Activated CD8-positive, alpha-beta memory T cell treated with anti-CD3 and anti-CD28 coated beads for 48 hours (primary cell): ENCODE measurements around the gene PEAR1.

ENCODE experiments used
- DNase-seq, 3 experiments: peaks; one replicate each; pipeline ENCODE4 v3.0.0-alpha.2; 2020; ENCODE audit warnings: low read depth in 2 of 3, low spot score in 2 of 3

PEAR1 gene

DNA sequence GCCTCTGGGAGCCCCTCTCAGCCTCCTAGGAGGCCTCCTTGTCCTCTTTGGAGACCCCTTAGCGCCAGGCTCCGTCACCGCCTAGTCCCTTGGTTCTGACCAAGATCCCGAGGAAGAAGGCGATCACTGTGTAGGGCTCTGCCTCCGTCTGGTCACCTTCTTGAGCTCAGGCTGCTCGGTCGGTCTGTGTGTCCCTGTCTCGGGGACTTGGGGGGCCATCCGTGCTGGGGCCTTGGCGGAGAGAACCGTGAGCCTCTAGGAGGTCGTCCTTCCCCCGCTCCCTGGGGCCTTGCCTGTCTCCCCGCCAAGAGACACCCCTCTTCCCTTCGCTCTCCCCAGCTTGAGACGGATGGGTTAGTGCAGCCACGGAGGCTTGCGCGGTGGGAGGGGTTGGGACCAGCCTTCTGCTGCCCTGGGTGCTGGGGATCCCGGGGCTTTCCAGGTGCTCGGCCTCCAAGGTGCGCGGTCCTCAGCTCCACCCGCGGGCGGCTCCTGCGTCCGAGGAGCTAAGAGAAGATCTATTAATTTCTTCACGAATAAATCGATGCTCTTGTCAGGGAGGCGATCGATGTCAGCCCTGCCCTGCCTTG is 33.9 kb upstream of the PEAR1 start:
- DNase-seq, result no peak

DNA sequence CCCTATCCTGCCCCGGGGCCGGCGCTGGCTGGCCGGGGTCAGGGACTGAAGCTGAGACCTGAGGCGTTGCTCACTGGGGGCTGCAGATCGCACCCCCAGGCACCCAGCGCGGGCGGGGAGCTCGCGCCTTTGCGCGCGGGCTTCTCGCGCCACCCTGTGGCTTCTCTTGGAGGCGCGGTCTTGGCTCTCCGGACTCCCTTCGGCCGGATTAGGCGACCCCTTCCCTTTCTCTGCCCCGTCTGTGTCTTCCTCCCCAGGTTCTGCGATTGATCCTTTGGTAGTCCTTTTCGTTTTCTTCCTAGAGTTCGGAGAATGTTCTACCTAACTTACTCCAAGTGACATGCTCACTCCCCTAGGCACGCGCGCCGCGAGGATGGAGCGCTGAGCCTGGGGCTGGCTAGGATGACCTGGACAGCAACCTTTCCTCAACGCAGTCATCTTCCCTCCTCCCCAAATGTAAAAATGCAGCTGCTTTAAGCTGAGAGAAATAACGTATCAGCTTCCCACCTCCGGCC is 33.3 kb upstream of the PEAR1 start:
- peak in 1 of 3 experiments; percentile 54 for DNase-seq

DNA sequence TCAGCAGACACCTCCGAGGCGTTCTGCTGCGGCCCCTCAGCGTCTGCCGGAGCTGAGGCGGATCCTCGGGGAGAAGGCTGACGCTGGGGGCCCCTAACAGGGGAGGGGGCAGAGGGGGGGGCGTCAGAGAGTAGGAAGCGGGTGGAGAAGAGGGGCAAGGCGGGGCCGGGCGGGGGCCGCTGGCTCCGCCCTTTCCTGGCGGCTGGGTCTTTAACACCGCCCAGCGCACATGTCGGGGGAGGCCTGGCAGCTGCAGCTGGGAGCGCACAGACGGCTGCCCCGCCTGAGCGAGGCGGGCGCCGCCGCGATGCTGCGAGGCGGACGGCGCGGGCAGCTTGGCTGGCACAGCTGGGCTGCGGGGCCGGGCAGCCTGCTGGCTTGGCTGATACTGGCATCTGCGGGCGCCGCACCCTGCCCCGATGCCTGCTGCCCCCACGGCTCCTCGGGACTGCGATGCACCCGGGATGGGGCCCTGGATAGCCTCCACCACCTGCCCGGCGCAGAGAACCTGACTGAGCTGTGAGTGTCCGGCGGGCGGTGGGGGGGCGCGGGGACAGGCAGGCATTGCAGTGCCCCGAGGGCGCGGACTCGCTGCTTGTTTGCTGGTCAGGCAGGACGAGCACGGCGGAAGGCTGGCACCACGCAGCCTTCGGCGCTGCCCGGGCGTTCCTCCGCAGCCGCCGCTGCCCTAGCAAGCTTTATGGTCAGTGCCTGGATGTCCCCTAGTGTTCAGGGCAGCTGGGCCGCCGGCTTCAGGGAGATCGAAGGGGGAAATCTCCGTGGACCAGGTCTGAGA is 32.7 kb upstream of the PEAR1 start, which contains the start of gene NTRK1:
NTRK1 (plus strand) TSS at position 238 of the 796 bp plus-strand sequence; CDS start at position 308, 70 bp downstream.
- DNase-seq, result no peak

DNA sequence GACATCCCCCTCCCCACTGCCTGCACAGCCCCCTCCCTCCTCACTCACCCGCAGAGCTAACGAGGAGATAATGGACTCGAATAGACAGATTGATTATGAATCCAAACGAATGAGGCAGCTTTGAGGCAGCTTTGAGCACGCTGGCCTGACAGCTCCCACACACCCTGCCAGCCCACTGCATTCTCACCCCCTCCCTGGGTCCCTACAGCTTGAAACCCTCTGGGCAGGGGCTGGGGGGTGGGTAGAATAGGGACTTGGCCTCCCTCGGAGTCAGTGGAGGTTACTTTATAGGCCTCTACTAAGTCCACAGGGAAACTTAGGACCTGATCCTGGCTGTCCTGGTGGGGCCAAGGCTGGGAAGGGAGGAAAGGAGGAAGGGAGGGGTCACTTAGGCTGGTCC is 30.9 kb upstream of the PEAR1 start:
- DNase-seq, result no peak

DNA sequence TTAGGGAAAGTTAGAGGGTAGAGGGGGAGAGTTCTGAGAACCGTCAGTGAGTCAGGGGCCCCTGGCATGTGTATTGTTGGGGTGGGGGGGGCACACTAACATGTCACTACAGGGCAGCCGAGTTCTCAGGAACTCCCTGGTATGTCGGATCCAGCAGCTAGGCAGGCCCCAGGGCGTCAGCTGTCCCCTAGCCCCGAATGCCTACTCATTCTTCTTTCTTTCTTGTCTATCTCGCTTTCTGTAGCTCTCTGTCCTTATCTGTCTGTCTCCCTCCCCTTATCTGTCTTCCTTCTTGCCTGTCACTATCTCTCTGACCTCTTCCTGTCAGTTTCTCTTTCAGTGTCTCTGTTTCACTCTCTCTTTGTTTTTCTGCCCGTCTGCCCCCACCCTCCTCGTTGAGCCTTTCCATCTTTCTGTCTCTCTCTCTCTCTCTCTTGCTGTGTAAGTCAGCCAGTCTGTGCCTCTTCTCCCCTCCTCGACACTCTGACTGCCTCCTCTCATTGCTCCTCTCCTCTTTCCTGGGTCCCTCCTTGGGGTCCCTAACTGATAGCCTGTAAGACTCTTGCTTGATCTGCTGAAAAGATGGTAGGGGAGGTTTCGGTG is 30.4 kb upstream of the PEAR1 start:
- no peak for DNase-seq

DNA sequence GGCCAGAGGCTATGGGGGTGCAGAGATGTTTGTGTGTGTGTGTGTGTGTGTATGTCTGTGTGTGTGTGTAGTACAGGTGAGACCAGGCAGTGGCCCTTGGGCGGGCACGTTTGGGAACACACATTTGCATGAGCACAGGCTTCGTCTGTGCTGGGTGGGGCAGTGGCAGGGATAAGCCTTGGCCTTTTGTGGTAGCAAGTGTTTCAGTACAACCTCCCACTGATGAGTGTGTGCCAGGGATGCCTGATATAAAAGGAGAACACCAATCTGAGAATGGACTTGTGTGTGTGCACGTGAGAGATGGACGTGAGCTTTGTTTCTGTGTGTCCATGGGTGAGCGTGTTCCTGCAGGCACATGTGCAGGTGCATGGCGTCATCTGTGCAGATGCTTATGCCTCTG is 29.9 kb upstream of the PEAR1 start:
- DNase-seq, result no peak

DNA sequence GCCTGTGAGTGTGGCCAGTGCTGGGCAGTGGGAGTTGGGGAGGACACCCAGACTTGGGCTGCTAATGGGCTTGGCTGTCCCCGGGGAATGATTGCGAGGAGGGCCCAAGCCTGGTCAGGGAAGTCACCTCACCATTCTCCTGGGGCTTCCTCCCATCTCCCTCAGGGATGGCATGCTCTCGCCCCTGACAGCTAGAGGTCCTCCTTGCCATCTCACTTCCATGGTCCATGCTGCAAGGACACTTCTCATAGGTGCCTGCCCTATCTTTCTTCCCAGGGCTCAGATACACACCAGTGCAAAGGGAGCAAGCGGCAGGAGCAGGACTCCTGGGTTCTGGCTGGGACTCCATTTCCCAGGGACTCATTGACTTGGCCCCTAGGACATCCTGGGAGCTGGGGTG is 28.7 kb upstream of the PEAR1 start:
- no peak for DNase-seq

DNA sequence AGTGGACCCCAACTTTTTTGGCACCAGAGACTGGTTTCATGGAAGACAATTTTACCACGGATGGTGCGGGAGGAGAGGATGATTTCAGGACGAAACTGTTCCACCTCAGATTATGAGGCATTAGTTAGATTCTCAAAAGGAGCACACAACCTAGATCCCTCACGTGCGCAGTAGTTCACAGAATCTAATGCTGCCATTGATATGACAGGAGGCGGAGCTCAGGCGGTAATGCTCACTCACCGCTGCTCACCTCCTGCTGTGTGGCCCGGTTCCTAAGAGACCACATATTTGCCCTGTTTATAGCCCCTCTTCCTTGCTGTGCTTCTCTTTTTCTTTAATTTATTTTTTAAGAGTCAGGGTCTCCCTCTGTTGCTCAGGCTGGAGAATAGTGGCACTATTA is 28.3 kb upstream of the PEAR1 start:
- no peak for DNase-seq

DNA sequence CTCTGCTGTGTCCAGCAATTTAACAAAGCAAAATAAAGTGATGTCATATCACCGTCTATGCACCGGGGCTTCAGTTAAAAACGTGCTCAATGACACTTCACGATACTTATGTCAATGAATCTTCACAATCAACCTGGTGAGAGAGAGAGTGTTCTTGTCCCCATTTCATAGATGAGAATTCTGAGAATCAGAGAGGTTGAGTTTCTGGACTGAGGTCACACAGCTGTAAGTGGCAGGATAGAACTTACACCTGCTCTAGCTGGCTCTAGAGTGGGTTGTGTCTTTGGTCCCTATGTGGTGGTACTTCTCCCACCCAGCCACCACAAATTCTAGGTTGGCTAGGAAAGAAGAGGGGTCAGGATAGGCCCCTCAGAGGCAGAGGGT is 27.7 kb upstream of the PEAR1 start:
- no peak for DNase-seq

DNA sequence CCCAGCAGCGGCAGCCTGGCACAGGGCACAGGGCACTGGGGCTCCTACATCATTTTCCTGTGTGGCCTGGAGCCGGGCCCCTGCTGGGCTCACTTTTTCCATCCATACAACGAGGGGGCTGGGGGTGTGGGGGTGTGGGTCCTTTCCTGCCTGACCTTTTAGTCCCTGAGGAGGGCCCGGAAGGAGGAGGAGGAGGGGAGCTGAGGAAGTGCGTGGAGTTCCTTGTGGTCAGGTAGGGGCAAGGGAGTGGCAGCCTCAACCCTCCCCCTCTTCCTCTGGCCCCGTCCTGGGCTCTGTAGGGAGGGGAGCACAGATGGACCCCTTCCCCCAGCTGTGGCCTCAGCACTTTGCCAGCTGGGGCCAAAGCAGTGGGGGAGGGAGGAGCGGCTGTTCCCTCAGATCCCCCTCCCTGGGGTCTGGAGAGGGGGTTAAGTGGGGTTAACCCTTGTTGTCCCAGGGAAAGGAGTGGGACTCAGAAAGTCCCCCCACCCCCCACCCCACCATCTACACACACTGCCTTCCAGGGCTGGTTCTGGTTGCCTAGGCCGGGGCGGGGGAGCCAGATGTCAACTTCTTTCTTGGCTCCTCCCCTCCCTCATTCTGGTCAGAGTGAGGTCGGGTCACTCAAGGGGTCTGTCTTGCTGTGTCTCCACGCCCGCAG is 27.1 kb upstream of the PEAR1 start:
- DNase-seq, result no peak

DNA sequence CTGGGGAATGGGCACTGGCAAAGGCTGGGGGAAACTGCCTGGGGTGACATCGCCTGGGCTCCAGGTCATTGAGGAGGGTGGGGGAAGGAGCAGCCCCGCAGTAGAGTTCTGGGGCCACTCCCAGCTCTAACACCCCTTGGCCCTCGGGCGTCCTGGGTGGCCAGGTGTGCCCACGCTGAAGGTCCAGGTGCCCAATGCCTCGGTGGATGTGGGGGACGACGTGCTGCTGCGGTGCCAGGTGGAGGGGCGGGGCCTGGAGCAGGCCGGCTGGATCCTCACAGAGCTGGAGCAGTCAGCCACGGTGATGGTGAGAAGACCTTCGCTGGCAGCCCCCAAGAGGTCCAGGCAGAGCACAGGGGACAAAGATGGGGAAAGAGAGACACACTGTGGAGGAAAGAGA is 25.2 kb upstream of the PEAR1 start:
- no peak for DNase-seq

DNA sequence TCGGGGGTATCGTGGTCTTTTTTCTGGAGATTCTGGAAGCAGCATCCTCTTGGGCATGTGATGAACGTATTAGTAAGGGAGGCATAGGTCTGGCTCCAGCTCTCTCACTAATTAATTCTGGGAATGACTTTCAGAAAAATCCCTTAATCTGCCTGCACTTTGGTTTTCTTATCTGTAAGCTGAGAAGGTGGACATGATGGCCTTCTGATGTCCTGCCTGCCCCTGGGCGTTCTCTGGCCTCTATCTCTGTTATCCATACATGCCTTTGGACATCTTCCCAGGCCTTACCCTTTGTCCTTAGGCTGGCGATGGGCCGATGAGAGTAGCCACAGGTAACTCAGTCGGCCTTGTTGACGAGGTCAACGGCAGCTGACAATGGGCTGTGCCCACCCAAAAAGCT is 24.1 kb upstream of the PEAR1 start:
- DNase-seq, result no peak

DNA sequence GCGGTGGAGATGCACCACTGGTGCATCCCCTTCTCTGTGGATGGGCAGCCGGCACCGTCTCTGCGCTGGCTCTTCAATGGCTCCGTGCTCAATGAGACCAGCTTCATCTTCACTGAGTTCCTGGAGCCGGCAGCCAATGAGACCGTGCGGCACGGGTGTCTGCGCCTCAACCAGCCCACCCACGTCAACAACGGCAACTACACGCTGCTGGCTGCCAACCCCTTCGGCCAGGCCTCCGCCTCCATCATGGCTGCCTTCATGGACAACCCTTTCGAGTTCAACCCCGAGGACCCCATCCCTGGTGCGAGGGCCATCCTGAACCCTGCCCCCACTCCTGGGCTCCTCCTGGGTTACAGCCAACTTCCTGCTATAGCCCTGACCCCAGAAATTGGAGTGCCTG is 19.9 kb upstream of the PEAR1 start:
- no peak for DNase-seq

DNA sequence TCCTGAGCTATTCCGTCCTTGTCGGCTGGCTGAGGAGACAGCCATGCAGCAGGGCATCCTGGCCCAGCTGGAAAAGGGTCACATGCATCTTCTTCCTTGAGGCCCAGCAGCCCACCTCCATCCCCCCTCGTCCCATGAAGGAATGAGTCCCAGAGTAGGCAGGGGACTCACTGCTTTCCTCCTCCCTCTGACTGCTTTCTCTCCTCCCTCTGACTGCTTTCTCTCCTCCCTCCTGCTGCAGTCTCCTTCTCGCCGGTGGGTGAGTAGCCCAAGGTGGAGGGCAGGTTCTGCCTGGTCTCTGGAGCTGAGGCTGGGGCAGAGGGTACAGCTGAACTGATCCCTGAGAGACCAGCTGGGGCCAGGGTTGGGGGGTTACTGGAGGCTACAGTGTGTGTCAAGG is 19.4 kb upstream of the PEAR1 start:
- DNase-seq, result no peak

DNA sequence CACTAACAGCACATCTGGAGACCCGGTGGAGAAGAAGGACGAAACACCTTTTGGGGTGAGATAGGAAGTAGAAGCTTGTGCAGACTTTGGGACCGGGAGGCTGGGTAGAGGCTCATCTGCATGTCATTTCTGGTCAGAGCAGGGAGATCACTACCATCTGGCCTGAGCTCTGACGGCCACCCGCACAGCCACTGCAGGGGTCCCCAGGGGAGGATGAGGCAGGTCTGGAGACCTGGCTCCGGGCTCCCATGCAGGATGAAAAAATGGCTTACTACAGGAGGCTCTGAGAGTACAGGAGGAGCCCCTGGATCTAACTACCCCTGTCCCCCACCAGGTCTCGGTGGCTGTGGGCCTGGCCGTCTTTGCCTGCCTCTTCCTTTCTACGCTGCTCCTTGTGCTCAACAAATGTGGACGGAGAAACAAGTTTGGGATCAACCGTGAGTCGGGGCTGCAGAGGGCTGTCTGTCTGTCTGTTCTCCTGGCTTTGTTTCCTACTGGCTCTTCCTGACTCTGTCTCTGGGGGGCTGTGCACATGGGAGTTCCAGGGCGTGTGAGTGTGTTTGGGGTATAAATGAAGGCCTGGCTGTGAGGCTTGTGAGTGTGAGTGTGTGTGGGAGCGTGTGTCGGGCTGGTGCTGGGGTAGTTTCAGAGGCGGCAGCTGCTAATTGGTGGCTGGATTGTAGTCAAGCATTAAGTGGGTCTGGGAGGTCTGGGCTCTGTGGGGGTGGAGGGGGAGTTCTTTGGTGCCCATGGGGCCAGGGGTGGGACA is 18.8 kb upstream of the PEAR1 start:
- no peak for DNase-seq

DNA sequence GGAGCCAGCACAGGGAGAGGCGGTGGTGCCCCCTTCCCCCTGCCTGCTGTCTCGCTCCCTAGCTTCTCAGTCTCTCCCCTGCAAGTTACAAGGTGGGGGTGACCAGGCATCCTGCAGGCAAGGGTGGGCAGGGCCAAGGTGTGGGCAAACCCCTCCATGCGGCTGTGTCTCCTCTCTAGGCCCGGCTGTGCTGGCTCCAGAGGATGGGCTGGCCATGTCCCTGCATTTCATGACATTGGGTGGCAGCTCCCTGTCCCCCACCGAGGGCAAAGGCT is 18.2 kb upstream of the PEAR1 start:
- no peak for DNase-seq

DNA sequence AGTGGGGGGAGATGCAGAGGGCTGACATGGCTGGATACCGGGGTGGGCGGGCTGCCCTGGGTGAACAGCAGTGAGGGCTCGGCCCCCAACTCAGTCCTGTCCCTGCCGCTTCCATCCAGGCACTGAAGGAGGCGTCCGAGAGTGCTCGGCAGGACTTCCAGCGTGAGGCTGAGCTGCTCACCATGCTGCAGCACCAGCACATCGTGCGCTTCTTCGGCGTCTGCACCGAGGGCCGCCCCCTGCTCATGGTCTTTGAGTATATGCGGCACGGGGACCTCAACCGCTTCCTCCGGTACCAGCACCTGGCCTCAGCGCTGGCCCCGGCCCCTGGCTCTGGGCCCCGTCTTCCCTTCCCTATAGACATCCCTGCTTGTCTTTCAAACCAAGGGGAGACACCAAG is 17.2 kb upstream of the PEAR1 start:
- DNase-seq, result no peak

DNA sequence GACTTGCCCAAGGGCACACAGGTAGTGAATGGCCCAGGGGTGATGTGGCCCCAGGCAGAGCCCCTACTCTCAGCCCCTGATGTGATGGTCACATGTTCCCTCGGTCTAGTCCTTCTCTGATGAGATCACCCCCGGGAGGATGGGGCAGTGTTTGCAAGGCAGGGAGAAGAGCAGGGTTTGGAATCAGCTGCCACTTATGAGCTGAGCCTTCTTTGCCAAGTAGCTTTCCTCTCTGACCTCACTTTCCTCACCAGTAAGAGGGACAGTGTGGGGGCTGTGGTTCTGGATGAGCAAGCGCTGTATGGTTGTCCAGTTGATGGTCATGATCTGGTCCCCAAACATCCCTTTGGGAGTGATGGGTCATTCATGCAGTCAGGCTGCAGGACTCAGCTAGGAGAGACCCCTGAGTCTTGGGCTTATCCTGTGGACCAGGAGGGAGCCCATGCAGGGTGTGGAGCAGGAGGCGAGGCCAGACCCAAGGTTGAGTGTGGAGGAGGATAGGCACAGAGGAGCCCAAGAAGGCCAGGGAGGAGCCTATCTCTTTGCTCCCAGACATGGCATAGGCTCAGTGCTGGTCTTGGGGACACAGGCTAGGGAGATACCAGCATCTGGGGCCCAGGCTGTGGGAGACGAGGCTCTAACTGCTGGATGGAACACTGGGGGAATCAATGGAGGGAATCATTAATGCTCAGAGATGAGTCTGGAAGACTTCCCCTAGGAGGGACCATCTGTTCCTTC is 15.9 kb upstream of the PEAR1 start:
- no peak for DNase-seq

DNA sequence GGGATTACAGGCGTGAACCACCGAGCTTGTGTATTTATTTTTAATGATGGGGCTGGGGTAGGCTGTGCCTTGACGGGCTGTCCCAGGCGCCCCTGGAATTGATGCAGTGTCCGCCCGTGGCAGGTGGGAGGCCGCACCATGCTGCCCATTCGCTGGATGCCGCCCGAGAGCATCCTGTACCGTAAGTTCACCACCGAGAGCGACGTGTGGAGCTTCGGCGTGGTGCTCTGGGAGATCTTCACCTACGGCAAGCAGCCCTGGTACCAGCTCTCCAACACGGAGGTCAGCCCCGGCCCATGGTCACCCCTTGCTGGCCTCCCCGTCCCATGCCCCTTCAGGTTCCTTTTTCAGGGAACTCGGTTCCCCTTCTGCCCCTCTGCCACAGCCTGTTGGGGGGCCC is 13.6 kb upstream of the PEAR1 start:
- DNase-seq, result no peak

DNA sequence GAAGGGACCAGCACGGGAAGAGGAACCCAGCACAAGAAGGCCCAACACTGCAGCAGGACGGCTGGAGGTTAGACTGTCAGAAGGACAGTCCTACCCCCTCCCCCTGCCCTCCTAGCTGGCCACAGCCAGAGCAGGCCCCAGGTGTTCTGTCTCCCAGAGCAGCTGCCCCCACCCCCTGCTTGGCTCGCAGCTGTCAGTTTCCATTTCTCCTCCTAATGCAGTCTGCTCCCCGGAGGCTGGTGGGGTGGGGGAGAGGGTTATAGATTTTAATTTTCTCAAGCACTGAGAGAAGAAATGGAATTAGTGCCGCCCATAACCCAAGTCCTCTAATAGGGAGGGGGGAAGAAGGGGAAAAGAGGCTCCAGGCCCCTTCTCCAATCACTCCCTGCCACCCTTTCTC is 13.0 kb upstream of the PEAR1 start:
- no peak for DNase-seq

DNA sequence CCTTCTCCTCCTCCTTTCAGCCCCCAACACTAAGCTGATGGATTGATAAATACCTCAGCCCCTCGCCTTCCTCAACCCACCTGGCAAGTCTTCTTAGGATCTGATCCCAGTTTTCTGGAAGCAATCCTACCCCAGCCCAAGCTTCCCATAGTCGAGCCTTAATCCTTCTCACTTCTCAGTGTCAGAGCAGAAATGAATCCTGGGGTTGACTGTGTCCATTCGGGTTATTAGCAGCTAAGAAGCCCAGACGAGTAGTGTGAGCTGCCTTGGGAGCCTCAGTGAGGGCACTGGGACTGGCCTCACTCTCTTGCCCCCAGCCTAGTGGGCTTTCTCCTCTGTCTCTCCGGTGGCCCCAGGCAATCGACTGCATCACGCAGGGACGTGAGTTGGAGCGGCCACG is 12.4 kb upstream of the PEAR1 start:
- DNase-seq, result no peak
